SK-N-SH (cell line): ENCODE measurements around the gene PSKH1. TPM values are rescaled to one million over a fixed set of nuclear protein-coding genes. Genes with fewer than 3 reads are reported as not detected.

Experiments
- CTCF ChIA-PET: fragments of 300-600, 350-600 bp; formaldehyde crosslinking; extraction: SDS; loops from one replicate; lab custom pipeline; 2021; lab: Yijun Ruan, JAX
- POLR2A ChIA-PET: fragments of 350-600 bp; sonication (Branson Sonifier 250); formaldehyde crosslinking; extraction: SDS; loops from one replicate; lab custom pipeline; 2020; ENCODE audit warnings: antibody characterized with exemption, inconsistent platforms; lab: Yijun Ruan, JAX
- DNase-seq: peaks from one replicate; pipeline ENCODE4 v3.0.0; 2012
- H2AFZ ChIP-seq: fragments of 200-600 bp; sonication (generic); 2 replicates; pipeline ENCODE4 v1.8.1; 2016; ENCODE audit warnings: antibody characterized with exemption, mild to moderate bottlenecking, low read depth
- H3F3A ChIP-seq: fragments of 200-600 bp; sonication (generic); replicated peaks from 2 replicates; pipeline ENCODE3; 2016; ENCODE audit warnings: antibody characterized with exemption, mild to moderate bottlenecking; ENCODE audit not compliant: insufficient read depth
- H3K27ac ChIP-seq, 2 experiments: fragments of 200-500 bp in 1 of 2; fragments of 200-600 bp in 1 of 2; sonication (Bioruptor generic) in 1 of 2; sonication (generic), shearing (Covaris generic) in 1 of 2; 2 replicates each; pipeline versions ENCODE4 v1.5.1 to v1.6.1; 2014 to 2016; ENCODE audit warnings: low read depth in 2 of 2, inconsistent platforms in 1 of 2, low read length in 1 of 2, mild to moderate bottlenecking in 1 of 2, mixed read lengths in 1 of 2
- H3K27me3 ChIP-seq: fragments of 200-600 bp; sonication (generic), shearing (Covaris generic); 2 replicates; pipeline ENCODE4 v1.6.1; 2016; ENCODE audit warnings: mixed run types; ENCODE audit not compliant: insufficient read depth
- H3K36me3 ChIP-seq, 2 experiments: fragments of 200-500 bp in 1 of 2; fragments of 200-600 bp in 1 of 2; sonication (Bioruptor generic) in 1 of 2; sonication (generic) in 1 of 2; replicated peaks in 1 of 2; 2 replicates each; pipeline versions ENCODE3 to v1.5.1; 2014 to 2016; ENCODE audit warnings: low read length in 1 of 2, mild to moderate bottlenecking in 1 of 2; ENCODE audit not compliant: insufficient read depth in 2 of 2, control insufficient read depth in 1 of 2
- H3K4me1 ChIP-seq, 2 experiments: fragments of 200-500 bp in 1 of 2; fragments of 200-600 bp in 1 of 2; sonication (Bioruptor generic) in 1 of 2; sonication (generic), shearing (Covaris generic) in 1 of 2; 2 replicates each; pipeline versions ENCODE4 v1.5.1 to v1.6.1; 2014 to 2016; ENCODE audit warnings: low read depth in 1 of 2, low read length in 1 of 2, mixed run types in 1 of 2; ENCODE audit not compliant: insufficient read depth in 2 of 2, control insufficient read depth in 1 of 2
- H3K4me2 ChIP-seq: fragments of 200-600 bp; sonication (generic), shearing (Covaris generic); 2 replicates; pipeline ENCODE4 v1.6.1; 2017; ENCODE audit warnings: mixed run types
- H3K4me3 ChIP-seq, 2 experiments: fragments of 200-500 bp in 1 of 2; fragments of 200-600 bp in 1 of 2; sonication (Bioruptor generic) in 1 of 2; sonication (generic), shearing (Covaris generic) in 1 of 2; 2 replicates each; pipeline versions ENCODE4 v1.5.1 to v1.8.1; 2014 to 2016; ENCODE audit warnings: low read depth in 2 of 2, inconsistent platforms in 1 of 2, low read length in 1 of 2, mild to moderate bottlenecking in 1 of 2, mixed read lengths in 1 of 2, moderate library complexity in 1 of 2
- H3K79me2 ChIP-seq: fragments of 200-600 bp; sonication (generic); 2 replicates; pipeline ENCODE4 v1.8.1; 2017; ENCODE audit warnings: mild to moderate bottlenecking; ENCODE audit not compliant: insufficient read depth
- H3K9ac ChIP-seq: fragments of 200-600 bp; sonication (generic); 2 replicates; pipeline ENCODE4 v1.6.1; 2017; ENCODE audit warnings: mixed run types
- H3K9me2 ChIP-seq: fragments of 200-600 bp; sonication (generic); 2 replicates; pipeline ENCODE4 v1.6.1; 2017; ENCODE audit warnings: mixed run types
- H3K9me3 ChIP-seq: fragments of 200-600 bp; sonication (generic); 2 replicates; pipeline ENCODE4 v1.6.1; 2017; ENCODE audit warnings: mixed run types, mild to moderate bottlenecking, moderate library complexity
- H4K20me1 ChIP-seq: fragments of 200-600 bp; sonication (generic); 2 replicates; pipeline ENCODE4 v1.6.1; 2017; ENCODE audit warnings: mild to moderate bottlenecking, mixed run types; ENCODE audit not compliant: insufficient read depth
- FOSL2 ChIP-seq: IDR thresholded peaks from 2 replicates; pipeline ENCODE4 v1.4.0; 2012; ENCODE audit warnings: low read depth, mild to moderate bottlenecking, moderate library complexity, borderline replicate concordance
- FOXM1 ChIP-seq: IDR thresholded peaks from 2 replicates; pipeline ENCODE4 v1.4.0; 2012; ENCODE audit warnings: low read depth, mild to moderate bottlenecking
- GABPA ChIP-seq: IDR thresholded peaks from 2 replicates; pipeline ENCODE4 v1.4.0; 2012; ENCODE audit warnings: low read depth, mild to moderate bottlenecking
- GATA2 ChIP-seq: sonication (generic); formaldehyde crosslinking; IDR thresholded peaks from 2 replicates; pipeline ENCODE4 v1.5.0; 2020; ENCODE audit warnings: mild to moderate bottlenecking, missing genetic modification reagents
- MAX ChIP-seq: IDR thresholded peaks from 2 replicates; pipeline ENCODE4 v1.4.0; 2012; ENCODE audit warnings: low read depth
- NRF1 ChIP-seq: IDR thresholded peaks from 2 replicates; pipeline ENCODE4 v1.6.1; 2012; ENCODE audit warnings: low read depth, mild to moderate bottlenecking, low read length
- PBX3 ChIP-seq: IDR thresholded peaks from 2 replicates; pipeline ENCODE4; 2012
- RAD21 ChIP-seq: IDR thresholded peaks from 2 replicates; pipeline ENCODE4 v1.6.1; 2012; ENCODE audit warnings: mild to moderate bottlenecking, low read length
- RCOR1 ChIP-seq: fragments of 150-350 bp; IDR thresholded peaks from 2 replicates; pipeline ENCODE4 v1.6.1; 2017; ENCODE audit warnings: antibody characterized with exemption, low read length
- SIN3A ChIP-seq: IDR thresholded peaks from 2 replicates; pipeline ENCODE4 v1.6.1; 2012; ENCODE audit warnings: low read depth, mild to moderate bottlenecking, low read length, moderate library complexity, borderline replicate concordance
- SMC3 ChIP-seq: IDR thresholded peaks from 2 replicates; pipeline ENCODE4 v1.6.1; 2012; ENCODE audit warnings: low read depth, low read length, improper control_type of control experiment
- USF1 ChIP-seq: IDR thresholded peaks from 2 replicates; pipeline ENCODE4 v1.4.0; 2012; ENCODE audit warnings: low read depth, borderline replicate concordance
- USF2 ChIP-seq: fragments of 150-350 bp; IDR thresholded peaks from 2 replicates; pipeline ENCODE4 v1.6.1; 2017; ENCODE audit warnings: antibody characterized with exemption, low read length, low read depth, borderline replicate concordance
- ZBTB33 ChIP-seq: IDR thresholded peaks from 2 replicates; pipeline ENCODE4 v1.4.0; 2012; ENCODE audit warnings: low read depth, borderline replicate concordance
- WGBS: methylation state at CpG from one replicate; pipeline ENCODE4 v1.1.6; 2017; ENCODE audit warnings: low lambda C conversion rate; 5-methylcytosine and 5-hydroxymethylcytosine counted together
- polyA plus RNA-seq, 3 experiments: library from polyadenylated mRNA; depleted of rRNA; stranded (reverse); fragments of >200 nt; gene quantifications; 2 replicates each; pipeline ENCODE4 v1.2.3, GENCODE V29; 2012

The PSKH1 gene
- polyA plus RNA-seq, 1 of the 3 experiments (the other 2 are of a cell fraction) = 30.1 TPM

- H3F3A ChIP-seq = peaks cover 23% of the 10 kb centered on the region
- peak overlapping the region; percentile 95; the same call in 1 of the 2 replicates for H3K9ac ChIP-seq
- WGBS = 69% methylated on average over 2 of the region's 2 CpGs
- ChIA-PET CTCF (interaction anchor here (1.3 to 2.9 kb wide), 4 partner anchors 11 to 56 kb away, joined by 3 to 14 read pairs (median 5); partner anchors contain the start of gene NUTF2), POLR2A (no interaction called here)
- H3K9me2 ChIP-seq = no peaks in the 10 kb centered on the region
- H3K27ac ChIP-seq = peak overlapping the region; percentile 22 to 64; a peak in 3 of 4 replicates
- TF ChIP-seq RAD21 (no peak), FOSL2 (no peak), NRF1 (no peak), USF2 (no peak), ZBTB33 (no peak), GABPA (no peak)
- peak overlapping the region in 1 of 2 experiments; percentile 94; a peak in 1 of 4 replicates for H3K4me3 ChIP-seq
- H3K9me3 ChIP-seq = no peaks in the 10 kb centered on the region
- no peak overlapping the region for H2AFZ ChIP-seq
- H3K27me3 ChIP-seq = no peaks in the 10 kb centered on the region
- H3K4me2 ChIP-seq = peak overlapping the region; percentile 99; the same call in 1 of the 2 replicates
- H3K4me1 ChIP-seq = peaks cover 11 to 13% of the 10 kb centered on the region in 2 experiments; a peak in 1 of 4 replicates
- peaks cover 24 to 48% of the 10 kb centered on the region in 2 experiments for H3K36me3 ChIP-seq
- no peak for DNase-seq
- H4K20me1 ChIP-seq = peaks cover 35% of the 10 kb centered on the region
- peaks cover 55% of the 10 kb centered on the region for H3K79me2 ChIP-seq
Measured at GRCh38 chr16:67872131-67872630, 20.9 kb upstream of the PSKH1 start.

- Histone ChIP-seq H3K4me3 (peak within 1 kb of the TSS; percentile 94 to 96), H3K4me2 (peak within 1 kb of the TSS; percentile 99), H3K9me3 (no peaks in the 10 kb centered on the region), H3K27ac (peak within 1 kb of the TSS; percentile 64 to 66; a peak in 3 of 4 replicates), H4K20me1 (peaks cover 30% of the 10 kb centered on the region), H2AFZ (peak within 1 kb of the TSS; percentile 82; the same call in 1 of the 2 replicates), H3K79me2 (peaks cover 49% of the 10 kb centered on the region), H3K4me1 (peaks cover 11 to 13% of the 10 kb centered on the region in 2 experiments; a peak in 1 of 4 replicates), H3K27me3 (no peaks in the 10 kb centered on the region), H3F3A (peaks cover 22% of the 10 kb centered on the region), H3K36me3 (peaks cover 21 to 52% of the 10 kb centered on the region in 2 experiments), H3K9me2 (no peaks in the 10 kb centered on the region), H3K9ac (peak within 1 kb of the TSS; percentile 95)
- ChIA-PET POLR2A (interaction anchor here (1.3 to 1.4 kb wide), 2 partner anchors 10 to 12 kb away, joined by 5 to 6 read pairs; partner anchors contain the start of gene NRN1L), CTCF (interaction anchor here (0.8 to 22.4 kb wide), 4 partner anchors 12 to 59 kb away, joined by 4 to 564 read pairs (median 28); partner anchors contain the start of genes CTRL, LCAT, NRN1L and PSMB10)
- WGBS = 0% methylated on average over 19 of the region's 72 CpGs
- DNase-seq = peak; percentile 95
- TF ChIP-seq NRF1 (no peak), FOXM1 (no peak), ZBTB33 (peak; percentile 70; the same call in 1 of the 2 replicates), SMC3 (no peak), MAX (peak; percentile 78; the same call in 1 of the 2 replicates), PBX3 (peak; percentile 67), USF1 (no peak), GATA2 (CRISPR knock-in tag) (no peak), USF2 (no peak), SIN3A (peak; percentile 96), RCOR1 (no peak), RAD21 (no peak)
Measured at GRCh38 chr16:67872631-67873434, 20.2 kb upstream of the PSKH1 start, which contains the start of gene EDC4. EDC4 (plus strand) TSS chr16:67873052; CDS start chr16:67873262, 210 bp downstream.
